Stimulated activated CD4-positive, alpha-beta T cell treated with anti-CD3 and anti-CD28 coated beads, Interleukin-4, amount 100 ng/mL, for 4 hours (primary cell): ENCODE results near the gene RUNX2.

ENCODE experiments used
- DNase-seq, 2 experiments: peaks; one replicate each; pipeline ENCODE4 v3.0.0-alpha.2; 2020

Gene RUNX2

DNA sequence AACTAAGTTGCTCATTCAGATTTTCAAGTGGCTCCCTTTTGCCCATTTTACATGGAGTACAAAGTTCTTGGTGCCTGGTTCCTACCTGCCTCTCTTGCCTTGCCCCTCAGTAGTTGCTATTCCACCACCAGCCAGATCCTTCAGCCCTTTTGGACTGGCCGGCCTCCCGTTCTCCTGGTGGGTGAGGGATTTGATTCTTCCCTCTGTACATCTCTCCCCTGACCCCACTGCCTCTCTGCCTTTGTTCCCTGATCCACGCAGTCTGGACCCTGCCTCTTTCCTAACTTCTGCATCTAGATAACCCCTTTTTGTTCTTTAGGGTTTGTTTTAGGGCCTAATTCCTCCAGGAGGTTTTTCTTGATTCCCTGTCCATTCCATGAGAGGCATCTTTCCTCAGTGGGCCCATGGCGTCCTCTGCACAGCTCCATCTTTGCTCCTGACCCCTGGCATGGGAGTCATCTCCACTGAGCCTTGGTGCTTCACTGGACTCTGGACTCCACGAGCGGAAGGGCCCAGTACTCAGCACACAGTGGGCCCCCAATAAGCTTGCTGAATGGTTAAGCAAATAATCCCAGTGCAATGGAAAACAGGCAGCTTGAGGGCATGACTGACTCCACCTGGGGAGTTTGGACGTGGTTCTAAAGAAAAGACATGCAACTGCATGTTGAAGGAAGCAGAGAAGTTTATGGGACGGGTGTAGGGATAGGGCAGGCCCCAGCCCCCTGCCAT, 358.9 kb downstream of the RUNX2 start:
- DNase-seq = no peak

GRCh38 chr6:45687570-45687969, 359.4 kb downstream of the RUNX2 start:
- DNase-seq = no peak

DNA sequence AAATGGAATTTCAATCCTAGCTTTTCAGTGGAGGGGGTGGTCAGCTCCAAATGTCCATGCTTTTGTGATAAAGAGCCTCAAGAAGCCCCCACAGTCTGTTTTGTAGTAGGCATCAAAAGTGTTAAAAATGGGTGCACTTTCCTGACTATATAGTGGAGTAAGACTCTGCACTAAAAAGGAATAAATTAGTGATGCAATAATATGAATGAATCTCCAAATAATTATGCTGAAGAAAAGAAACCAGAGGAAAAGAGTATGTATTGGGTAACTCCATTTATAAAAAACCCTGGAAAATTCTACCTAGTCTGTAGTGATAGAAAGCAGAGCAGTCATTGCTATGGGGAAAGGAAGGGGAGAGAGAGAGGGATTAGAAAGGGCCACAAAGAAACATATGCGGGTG, 360.1 kb downstream of the RUNX2 start:
- DNase-seq = no peak

GRCh38 chr6:45689926-45690615, 361.9 kb downstream of the RUNX2 start:
- DNase-seq = no peak

GRCh38 chr6:45690846-45691245, 362.7 kb downstream of the RUNX2 start:
- no peak for DNase-seq

- no peak for DNase-seq
Measured at GRCh38 chr6:45691426-45691825, 363.3 kb downstream of the RUNX2 start.

- DNase-seq = no peak
Measured at GRCh38 chr6:45692021-45692420, 363.9 kb downstream of the RUNX2 start.

DNA sequence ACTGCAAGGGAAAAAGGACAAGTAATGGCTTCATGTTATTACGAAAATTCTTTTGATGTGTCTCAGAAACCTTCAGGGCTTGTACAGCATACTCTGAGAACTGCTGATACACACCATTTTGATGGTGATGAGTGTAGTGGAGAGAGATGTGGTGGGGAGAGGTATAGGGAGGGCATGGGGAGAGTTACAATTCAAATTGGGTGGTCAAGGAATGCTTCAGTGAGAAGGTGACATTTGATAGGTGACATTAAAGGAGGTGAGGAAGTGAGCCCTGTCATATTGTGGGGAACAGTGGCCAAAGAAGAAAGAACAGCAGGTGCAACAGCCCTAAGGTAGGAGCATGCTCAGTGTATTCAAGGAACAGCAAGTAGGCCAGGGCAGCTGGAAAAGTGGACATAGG, 368.6 kb downstream of the RUNX2 start:
- no peak for DNase-seq

DNA sequence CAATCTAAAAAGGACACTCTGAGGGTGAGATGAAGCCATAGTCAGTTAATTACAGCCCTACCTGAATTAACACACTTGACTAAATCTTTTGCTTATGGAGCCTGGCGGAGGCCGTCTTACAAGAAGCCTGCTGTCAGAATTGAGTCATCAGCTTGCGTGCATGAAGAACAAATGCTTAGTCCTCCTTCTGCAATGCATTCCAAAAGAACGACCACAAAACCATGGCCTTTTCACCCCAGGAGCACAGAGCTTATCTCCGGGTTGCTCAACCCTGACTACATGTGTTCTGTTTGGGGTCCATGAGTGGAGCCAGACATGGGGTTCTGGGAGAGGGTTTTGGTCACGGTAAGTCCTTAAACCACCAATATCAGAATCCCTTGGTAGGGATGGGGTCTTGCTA, 369.5 kb downstream of the RUNX2 start:
- no peak for DNase-seq

DNA sequence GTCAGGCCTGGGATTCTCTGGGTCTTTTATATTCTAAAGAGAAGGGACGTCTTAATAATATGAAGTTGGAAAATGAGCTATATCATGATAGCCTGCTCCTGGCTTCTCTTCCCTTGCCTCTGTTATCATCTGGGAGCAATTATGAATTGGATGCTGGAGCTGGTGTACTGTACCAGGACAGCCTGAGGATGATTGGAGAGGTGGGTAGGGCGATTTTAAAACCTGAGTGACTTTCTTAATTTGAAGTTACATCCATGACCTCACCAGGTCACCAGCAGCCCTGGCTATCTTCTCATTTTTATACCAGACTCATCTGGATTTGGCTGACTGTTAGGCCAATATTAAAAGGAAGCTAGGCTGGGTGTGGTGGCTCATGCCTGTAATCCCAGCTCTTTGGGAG, 369.9 kb downstream of the RUNX2 start:
- DNase-seq = no peak

GRCh38 chr6:45699663-45700062, 371.5 kb downstream of the RUNX2 start:
- no peak for DNase-seq

DNA sequence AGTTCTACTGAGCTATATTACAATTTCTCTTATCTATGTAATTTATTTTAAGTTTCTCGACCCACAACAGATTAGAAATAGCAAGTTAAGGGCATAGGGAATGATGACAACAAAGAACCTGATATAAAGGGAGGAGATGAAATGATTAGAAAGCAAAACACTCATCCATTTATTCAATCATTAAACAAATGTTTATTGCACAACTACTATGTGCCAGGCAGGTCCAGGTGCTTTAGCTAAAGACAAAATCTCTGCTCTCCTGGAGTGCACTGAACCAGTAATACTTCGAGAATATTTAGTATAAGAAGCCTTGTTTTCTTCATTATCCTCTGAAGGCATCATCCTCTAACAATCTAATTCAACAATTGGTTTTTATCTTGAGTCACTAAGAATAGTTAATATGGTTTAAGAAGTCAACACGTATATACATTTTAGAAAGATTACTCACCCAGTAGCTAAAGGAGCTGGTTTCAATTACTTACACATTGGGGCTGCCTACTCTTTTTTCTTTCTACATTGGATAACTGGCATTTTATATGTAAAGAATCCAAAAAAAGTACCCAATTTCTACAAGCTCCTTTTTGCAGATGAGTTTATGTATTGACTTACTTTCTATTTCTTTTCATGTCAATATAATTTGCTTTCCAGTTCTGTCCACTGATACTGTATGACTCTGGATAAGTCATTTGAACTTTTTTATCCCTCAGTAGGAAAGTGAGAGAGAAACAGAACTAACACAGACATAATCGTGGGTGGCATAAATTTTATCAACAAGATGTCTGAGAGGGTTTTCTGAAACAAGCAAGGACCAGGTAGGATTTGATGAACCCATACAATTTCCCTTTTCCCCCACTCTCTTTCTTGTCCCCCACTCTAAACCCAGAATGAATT, 375.0 kb downstream of the RUNX2 start:
- no peak for DNase-seq

GRCh38 chr6:45704056-45704800, 376.1 kb downstream of the RUNX2 start:
- no peak for DNase-seq

- DNase-seq = no peak
Measured at GRCh38 chr6:45705137-45705855, 377.2 kb downstream of the RUNX2 start.

- DNase-seq = no peak
Measured at GRCh38 chr6:45706319-45706718, 378.2 kb downstream of the RUNX2 start.

DNA sequence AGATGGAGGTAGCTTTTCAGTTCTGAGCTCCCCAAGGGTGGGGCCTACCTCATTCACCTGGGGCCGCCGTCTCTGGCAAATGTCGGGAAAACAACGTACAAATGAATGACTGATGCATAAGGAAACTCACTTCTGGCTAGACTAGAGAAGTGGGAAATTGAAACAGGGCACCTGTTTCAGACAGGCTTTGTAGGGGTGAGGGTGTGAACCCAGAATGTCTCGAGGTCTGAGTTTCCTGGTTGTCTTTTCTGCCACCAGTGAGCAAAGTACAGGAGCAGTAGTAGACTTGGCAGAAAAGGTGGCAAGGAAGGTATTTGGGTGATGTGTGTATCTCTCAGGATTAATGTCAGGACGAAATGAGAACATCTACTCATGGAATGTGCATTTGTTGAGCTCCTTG, 379.0 kb downstream of the RUNX2 start:
- DNase-seq = no peak

- DNase-seq = no peak
Measured at GRCh38 chr6:45709781-45710220, 381.7 kb downstream of the RUNX2 start.

DNA sequence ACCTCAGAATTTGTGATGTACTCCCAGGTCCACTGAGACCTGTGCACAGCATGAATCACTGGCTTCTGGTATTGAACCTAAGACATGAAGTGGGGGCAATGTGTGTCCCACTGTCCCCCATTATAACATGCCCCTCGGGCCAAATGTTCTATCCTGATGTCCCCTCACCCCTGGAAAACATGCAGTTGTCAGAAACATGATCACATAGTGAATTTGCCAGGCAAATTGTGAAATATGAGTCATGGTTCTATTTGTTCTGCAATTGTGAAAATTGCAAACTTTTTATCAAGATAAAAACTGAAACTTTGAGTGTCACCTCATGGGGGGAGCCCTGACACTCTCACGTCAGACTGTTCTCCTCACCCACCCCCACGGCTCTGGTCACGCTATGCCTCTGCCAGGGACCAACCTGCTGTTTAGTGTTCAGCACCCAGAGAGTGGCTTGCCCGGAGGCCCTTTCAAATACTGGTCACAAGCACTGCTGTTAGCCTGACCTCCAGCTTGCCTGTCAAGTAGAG, 382.2 kb downstream of the RUNX2 start:
- peak; percentile 52 to 82 for DNase-seq

GRCh38 chr6:45712076-45712475, 383.9 kb downstream of the RUNX2 start:
- no peak for DNase-seq

GRCh38 chr6:45712786-45713185, 384.7 kb downstream of the RUNX2 start:
- DNase-seq = no peak
